IMR-90 (cell line): ENCODE data around the gene ZDHHC14. TPM values are rescaled to one million over a fixed set of nuclear protein-coding genes. Genes with fewer than 3 reads are reported as not detected.

Source experiments
- ATAC-seq: fragments of 200-7000 bp; cut with Tn5 transposase; 2 replicates; pipeline ENCODE4 v1.9.1; 2020; ENCODE audit warnings: low read depth, mild to moderate bottlenecking, moderate library complexity
- BruUV-seq: library from RNA; stranded (reverse); fragments of 400-500 nt; replicated peaks from 2 replicates; lab custom pipeline; 2021; lab: Mats Ljungman, UMichigan
- CTCF ChIA-PET: fragments of 300-600 bp; formaldehyde crosslinking; extraction: SDS; loops from one replicate; lab custom pipeline; 2021; ENCODE audit warnings: antibody characterized with exemption; lab: Yijun Ruan, JAX
- POLR2A ChIA-PET: fragments of 300-600 bp; sonication (Branson Sonifier 250); formaldehyde crosslinking; loops from one replicate; lab custom pipeline; 2022; ENCODE audit warnings: antibody characterized with exemption; ENCODE audit not compliant: unreplicated experiment; lab: Charles Lee
- DNase-seq: peaks from one replicate; pipeline ENCODE4 v3.0.0; 2013
- H2AFZ ChIP-seq: replicated peaks from 2 replicates; pipeline ENCODE3; 2013; ENCODE audit warnings: low read length, mild to moderate bottlenecking; ENCODE audit not compliant: poor library complexity
- H2AK5ac ChIP-seq: 2 replicates; pipeline ENCODE4 v1.6.1; 2013; ENCODE audit warnings: low read depth, low read length, inconsistent platforms
- H2AK9ac ChIP-seq: replicated peaks from 2 replicates; pipeline ENCODE3; 2013; ENCODE audit warnings: mild to moderate bottlenecking, low read depth, low read length, moderate library complexity; ENCODE audit not compliant: poor library complexity
- H2BK120ac ChIP-seq: 2 replicates; pipeline ENCODE4 v1.6.1; 2013; ENCODE audit warnings: low read depth, low read length, inconsistent platforms
- H2BK15ac ChIP-seq: 3 replicates; pipeline ENCODE4 v1.6.1; 2013; ENCODE audit warnings: low read depth, low read length, inconsistent platforms
- H2BK20ac ChIP-seq: 2 replicates; pipeline ENCODE4 v1.6.1; 2013; ENCODE audit warnings: low read depth, mild to moderate bottlenecking, inconsistent platforms, low read length, moderate library complexity
- H2BK5ac ChIP-seq: 2 replicates; pipeline ENCODE4 v1.6.1; 2013; ENCODE audit warnings: mild to moderate bottlenecking, low read depth, low read length, inconsistent platforms; ENCODE audit not compliant: poor library complexity, severe bottlenecking
- H3K14ac ChIP-seq: replicated peaks from 2 replicates; pipeline ENCODE4 v1.6.1; 2013; ENCODE audit warnings: low read depth, low read length, inconsistent platforms
- H3K18ac ChIP-seq: 2 replicates; pipeline ENCODE4 v1.6.1; 2013; ENCODE audit warnings: low read depth, low read length, control low read depth
- H3K23ac ChIP-seq: 2 replicates; pipeline ENCODE4 v1.6.1; 2013; ENCODE audit warnings: low read depth, low read length, inconsistent platforms
- H3K27ac ChIP-seq: 2 replicates; pipeline ENCODE4 v1.5.1; 2013; ENCODE audit warnings: mild to moderate bottlenecking, control low read depth, low read length; ENCODE audit not compliant: insufficient read depth
- H3K27me3 ChIP-seq: 2 replicates; pipeline ENCODE4 v1.6.1; 2013; ENCODE audit warnings: low read length; ENCODE audit not compliant: control insufficient read depth, insufficient read depth
- H3K36me3 ChIP-seq: 2 replicates; pipeline ENCODE4 v1.6.1; 2013; ENCODE audit warnings: low read length, mixed read lengths; ENCODE audit not compliant: control insufficient read depth, insufficient read depth
- H3K4ac ChIP-seq: 2 replicates; pipeline ENCODE4 v1.6.1; 2013; ENCODE audit warnings: low read depth, low read length, inconsistent platforms
- H3K4me1 ChIP-seq: 2 replicates; pipeline ENCODE4 v1.6.1; 2013; ENCODE audit warnings: low read length, mixed read lengths; ENCODE audit not compliant: control insufficient read depth, insufficient read depth
- H3K4me2 ChIP-seq: 2 replicates; pipeline ENCODE4 v1.6.1; 2013; ENCODE audit warnings: low read depth, mild to moderate bottlenecking, control low read depth, low read length, moderate library complexity
- H3K4me3 ChIP-seq: 2 replicates; pipeline ENCODE4 v1.5.1; 2013; ENCODE audit warnings: low read depth, mild to moderate bottlenecking, control low read depth, low read length, moderate library complexity; ENCODE audit not compliant: insufficient read depth
- H3K56ac ChIP-seq: 2 replicates; pipeline ENCODE4 v1.6.1; 2013; ENCODE audit warnings: low read length, inconsistent platforms; ENCODE audit not compliant: insufficient read depth; ENCODE audit errors: extremely low read depth
- H3K79me1 ChIP-seq, 2 experiments: 2 replicates each; pipeline ENCODE4 v1.6.1; 2013; ENCODE audit warnings: low read length in 2 of 2, inconsistent platforms in 1 of 2, low read depth in 1 of 2
- H3K9ac ChIP-seq: 2 replicates; pipeline ENCODE4 v1.6.1; 2013; ENCODE audit warnings: low read depth, low read length, control low read depth
- H3K9me1 ChIP-seq: 2 replicates; pipeline ENCODE4 v1.6.1; 2013; ENCODE audit warnings: low read length, inconsistent platforms; ENCODE audit not compliant: insufficient read depth
- H3K9me3 ChIP-seq: 2 replicates; pipeline ENCODE4 v1.6.1; 2013; ENCODE audit warnings: low read length; ENCODE audit not compliant: control insufficient read depth, insufficient read depth
- H4K20me1 ChIP-seq: 2 replicates; pipeline ENCODE4 v1.6.1; 2013; ENCODE audit warnings: low read length, inconsistent platforms; ENCODE audit not compliant: insufficient read depth
- H4K5ac ChIP-seq: 2 replicates; pipeline ENCODE4 v1.6.1; 2013; ENCODE audit warnings: mild to moderate bottlenecking, low read depth, low read length, control low read depth
- H4K8ac ChIP-seq, 2 experiments: 2 replicates each; pipeline ENCODE4 v1.6.1; 2013; ENCODE audit warnings: low read depth in 2 of 2, low read length in 2 of 2, control low read depth in 1 of 2, inconsistent platforms in 1 of 2
- H4K91ac ChIP-seq: 2 replicates; pipeline ENCODE4 v1.6.1; 2013; ENCODE audit warnings: low read depth, low read length, inconsistent platforms; ENCODE audit not compliant: insufficient read depth
- MAZ ChIP-seq: IDR thresholded peaks from 2 replicates; pipeline ENCODE4 v1.6.1; 2012; ENCODE audit warnings: low read depth, mild to moderate bottlenecking, low read length, improper control_type of control experiment, moderate library complexity, borderline replicate concordance
- POLR2A ChIP-seq: IDR thresholded peaks from 2 replicates; pipeline ENCODE4 v1.6.1; 2012; ENCODE audit warnings: mild to moderate bottlenecking, low read depth, low read length
- RCOR1 ChIP-seq: IDR thresholded peaks from 2 replicates; pipeline ENCODE4 v1.6.1; 2012; ENCODE audit warnings: mild to moderate bottlenecking, low read length, improper control_type of control experiment; ENCODE audit not compliant: insufficient replicate concordance
- WGBS, 2 experiments: methylation state at CpG; one replicate each; pipeline versions ENCODE4 v1.1.5 to v1.1.7; 2013; ENCODE audit warnings: missing lambda C conversion rate in 2 of 2; ENCODE audit not compliant: insufficient read length in 1 of 2; ENCODE audit errors: extremely low coverage in 2 of 2; 5-methylcytosine and 5-hydroxymethylcytosine counted together
- dilution Hi-C: fragments of 300-500 bp; cut with HindIII; formaldehyde crosslinking; loops from one replicate; pipeline ENCODE4 v1.14.3; 2018; ENCODE audit warnings: low sequenced_read_pairs; ENCODE audit not compliant: unreplicated experiment
- in situ Hi-C: fragments of 300-500 bp; cut with MboI; formaldehyde crosslinking; loops from 3 replicates; pipeline ENCODE4 v1.14.3; 2019; ENCODE audit warnings: low sequenced_read_pairs, inconsistent platforms, mixed read lengths
- intact Hi-C: fragments of 100-400 bp; cut with micrococcal nuclease; formaldehyde crosslinking; loops from 2 replicates; pipeline ENCODE4 v1.10.0; 2022
- polyA plus RNA-seq, 3 experiments: library from polyadenylated mRNA; depleted of rRNA; stranded (reverse); fragments of >200 nt; gene quantifications; 2 replicates each; pipeline ENCODE4 v1.2.3, GENCODE V29; 2012; ENCODE audit warnings: low replicate concordance in 1 of 3
- total RNA-seq: library from RNA; depleted of rRNA; stranded (reverse); fragments of >200 nt; gene quantifications from 2 replicates; pipeline ENCODE4 v1.2.3, GENCODE V29; 2012
- TF ChIP-seq, protein P1 (sequence below): fragments of 150-350 bp; IDR thresholded peaks from 2 replicates; pipeline ENCODE4 v1.6.1; 2017; ENCODE audit warnings: mild to moderate bottlenecking, antibody characterized with exemption, low read length, low read depth

The ZDHHC14 gene
- total and polyA plus RNA-seq, 2 of the 4 experiments (the other 2 are of a cell fraction), result 0.90 to 2.0 TPM

DNA sequence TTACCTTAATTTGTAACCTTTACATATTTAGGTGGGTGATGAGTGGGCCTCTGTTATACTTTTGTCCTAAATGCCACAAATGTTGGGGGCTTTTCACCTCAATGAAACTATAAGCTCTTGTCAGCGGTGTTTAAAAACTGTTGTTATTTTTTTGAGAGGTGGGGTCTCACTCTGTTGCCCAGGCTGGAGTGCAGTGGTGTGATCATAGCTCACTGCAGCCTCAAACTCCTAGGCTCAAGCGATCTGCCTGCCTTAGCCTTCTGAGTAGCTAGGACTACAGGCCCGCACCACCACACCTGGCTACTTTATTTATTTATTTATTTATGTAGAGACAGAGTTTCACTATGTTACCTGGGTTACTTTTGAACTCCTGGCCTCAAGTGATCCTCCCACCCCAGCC, 66.7 kb downstream of the ZDHHC14 start:
- 0 out of 2 replicates have a peak, but pooled peaks cover 3% of the 10 kb centered on the region for H3K9me1 ChIP-seq
- H3K36me3 ChIP-seq, result no peaks in the 10 kb centered on the region
- no peaks in the 10 kb centered on the region for H3K9me3 ChIP-seq
- no peaks in the 10 kb centered on the region for H4K20me1 ChIP-seq
- no peak overlapping the region for H3K4me2 ChIP-seq
- H2AK5ac ChIP-seq, result no peak overlapping the region
- H3K9ac ChIP-seq, result no peak overlapping the region
- no peak overlapping the region for H3K23ac ChIP-seq
- TF ChIP-seq, protein P1, sequence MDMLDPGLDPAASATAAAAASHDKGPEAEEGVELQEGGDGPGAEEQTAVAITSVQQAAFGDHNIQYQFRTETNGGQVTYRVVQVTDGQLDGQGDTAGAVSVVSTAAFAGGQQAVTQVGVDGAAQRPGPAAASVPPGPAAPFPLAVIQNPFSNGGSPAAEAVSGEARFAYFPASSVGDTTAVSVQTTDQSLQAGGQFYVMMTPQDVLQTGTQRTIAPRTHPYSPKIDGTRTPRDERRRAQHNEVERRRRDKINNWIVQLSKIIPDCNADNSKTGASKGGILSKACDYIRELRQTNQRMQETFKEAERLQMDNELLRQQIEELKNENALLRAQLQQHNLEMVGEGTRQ, result no peak
- TF ChIP-seq MAZ (no peak), RCOR1 (no peak), POLR2A (no peak)
- H3K27me3 ChIP-seq, result no peaks in the 10 kb centered on the region
- intact Hi-C loops (no loop called here), in situ Hi-C loops (no loop called here), dilution Hi-C loops (no loop called here)
- H3K18ac ChIP-seq, result no peak overlapping the region
- no peak overlapping the region for H3K4me3 ChIP-seq
- DNase-seq (no peak), ATAC-seq (no peak)
- no peak overlapping the region for H2BK120ac ChIP-seq
- no peak overlapping the region for H2AFZ ChIP-seq
- H3K79me1 ChIP-seq, result no peaks in the 10 kb centered on the region
- POLR2A ChIA-PET, result no interaction called here
- H2AK9ac ChIP-seq, result no peak overlapping the region
- H3K4ac ChIP-seq, result no peak overlapping the region
- no peak overlapping the region for H2BK20ac ChIP-seq
- H4K91ac ChIP-seq, result no peak overlapping the region
- BruUV-seq, result no TSS peak
- no peak overlapping the region for H2BK15ac ChIP-seq
- CTCF ChIA-PET, result no interaction called here
- H3K4me1 ChIP-seq, result 0 out of 2 replicates have a peak, but pooled peaks cover 1% of the 10 kb centered on the region
- no peak overlapping the region for H3K14ac ChIP-seq
- no peak overlapping the region for H3K56ac ChIP-seq
- no peak overlapping the region for H3K27ac ChIP-seq
- no peak overlapping the region for H4K5ac ChIP-seq
- no CpG with 5 or more reads among the region's 3 CpGs for WGBS, 2 experiments
- H4K8ac ChIP-seq, result no peak overlapping the region
- H2BK5ac ChIP-seq, result no peak overlapping the region
